Loucy (cell line): ENCODE measurements around the gene ERC1.

Experiments used
- CTCF ChIP-seq: fragments of 200-600 bp; sonication (generic); conservative IDR thresholded peaks from 2 replicates; pipeline ENCODE4 v1.5.1; 2014; ENCODE audit warnings: mild to moderate bottlenecking, antibody characterized with exemption, low read length
- EZH2phosphoT487 ChIP-seq: fragments of 200-600 bp; IDR thresholded peaks from 2 replicates; pipeline ENCODE4 v1.6.1; 2018; ENCODE audit warnings: antibody characterized with exemption, mild to moderate bottlenecking, moderate library complexity, borderline replicate concordance

- TF ChIP-seq CTCF (no peak), EZH2phosphoT487 (no peak)
Measured at GRCh38 chr12:1502379-1502720, 511.3 kb downstream of the ERC1 start.
